Lower leg skin (tissue), 3 donors: ENCODE data around the gene CLASP1.

ENCODE experiments used
- CTCF ChIP-seq, 3 donors: fragments of 450-650 bp; IDR thresholded peaks; one replicate each; pipeline ENCODE4 v1.5.1; 2016; ENCODE audit warnings: antibody characterized with exemption in 3 of 3, mild to moderate bottlenecking in 3 of 3, moderate library complexity in 2 of 3
- POLR2A ChIP-seq, 2 donors: fragments of 450-650 bp; IDR thresholded peaks; one replicate each; pipeline ENCODE4 v1.6.1; 2016 to 2017; ENCODE audit warnings: antibody characterized with exemption in 2 of 2, mild to moderate bottlenecking in 1 of 2, moderate library complexity in 1 of 2

- TF ChIP-seq CTCF (IDR thresholded peaks at IDR 0.05) (no peak), POLR2A (IDR thresholded peaks at IDR 0.05) (no peak)
Measured at GRCh38 chr2:121521359-121521758, 127.9 kb downstream of the CLASP1 start.
